GM12801 (cell line): ENCODE data around the gene NFKB2.

ENCODE experiments used
- TF ChIP-seq, protein P1 (sequence below): IDR thresholded peaks from one replicate; pipeline ENCODE4 v1.5.1; 2011; ENCODE audit warnings: control low read depth; ENCODE audit not compliant: insufficient read length; ENCODE audit errors: extremely low read depth

The NFKB2 gene

DNA sequence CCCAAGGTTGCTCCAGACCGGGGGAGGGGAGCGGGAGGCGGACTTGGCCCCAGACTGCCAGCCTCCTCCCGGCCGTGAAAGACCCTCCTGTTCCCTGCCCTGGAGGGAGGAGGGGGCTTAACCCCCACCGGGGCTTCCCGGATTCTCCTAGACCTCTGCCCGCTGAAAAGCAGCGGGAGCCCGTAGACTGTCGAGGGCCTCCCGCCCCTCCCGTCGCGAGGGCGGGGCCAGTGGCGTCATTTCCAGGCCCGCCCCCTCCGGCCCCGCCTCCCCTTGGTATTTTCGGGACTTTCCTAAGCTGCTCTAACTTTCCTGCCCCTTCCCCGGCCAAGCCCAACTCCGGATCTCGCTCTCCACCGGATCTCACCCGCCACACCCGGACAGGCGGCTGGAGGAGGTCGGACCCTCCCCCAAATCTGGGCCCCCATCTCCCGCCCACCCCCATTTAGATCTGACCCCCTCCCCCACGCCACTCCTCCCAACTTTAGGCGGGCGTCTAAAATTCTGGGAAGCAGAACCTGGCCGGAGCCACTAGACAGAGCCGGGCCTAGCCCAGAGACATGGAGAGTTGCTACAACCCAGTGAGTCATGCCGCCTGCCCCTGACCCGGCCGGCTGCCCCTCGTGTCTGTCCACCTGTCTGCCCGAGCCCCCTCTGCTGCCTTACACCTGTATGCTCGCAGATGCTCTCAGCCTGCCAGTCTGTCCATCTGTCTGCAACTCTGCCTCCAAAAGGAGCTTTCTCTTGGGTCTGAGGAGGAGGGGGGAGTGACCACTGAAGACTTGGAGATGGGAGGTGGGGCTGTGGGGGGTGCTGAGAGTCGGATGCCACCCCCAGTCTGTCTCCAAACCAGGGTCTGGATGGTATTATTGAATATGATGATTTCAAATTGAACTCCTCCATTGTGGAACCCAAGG lies at the start of gene NFKB2:
Gene NFKB2 (plus strand): TSS at position 306 of the 917 bp plus-strand sequence. CDS start 255 bp downstream, at position 561.
- TF ChIP-seq, protein P1, sequence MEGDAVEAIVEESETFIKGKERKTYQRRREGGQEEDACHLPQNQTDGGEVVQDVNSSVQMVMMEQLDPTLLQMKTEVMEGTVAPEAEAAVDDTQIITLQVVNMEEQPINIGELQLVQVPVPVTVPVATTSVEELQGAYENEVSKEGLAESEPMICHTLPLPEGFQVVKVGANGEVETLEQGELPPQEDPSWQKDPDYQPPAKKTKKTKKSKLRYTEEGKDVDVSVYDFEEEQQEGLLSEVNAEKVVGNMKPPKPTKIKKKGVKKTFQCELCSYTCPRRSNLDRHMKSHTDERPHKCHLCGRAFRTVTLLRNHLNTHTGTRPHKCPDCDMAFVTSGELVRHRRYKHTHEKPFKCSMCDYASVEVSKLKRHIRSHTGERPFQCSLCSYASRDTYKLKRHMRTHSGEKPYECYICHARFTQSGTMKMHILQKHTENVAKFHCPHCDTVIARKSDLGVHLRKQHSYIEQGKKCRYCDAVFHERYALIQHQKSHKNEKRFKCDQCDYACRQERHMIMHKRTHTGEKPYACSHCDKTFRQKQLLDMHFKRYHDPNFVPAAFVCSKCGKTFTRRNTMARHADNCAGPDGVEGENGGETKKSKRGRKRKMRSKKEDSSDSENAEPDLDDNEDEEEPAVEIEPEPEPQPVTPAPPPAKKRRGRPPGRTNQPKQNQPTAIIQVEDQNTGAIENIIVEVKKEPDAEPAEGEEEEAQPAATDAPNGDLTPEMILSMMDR = no peak

DNA sequence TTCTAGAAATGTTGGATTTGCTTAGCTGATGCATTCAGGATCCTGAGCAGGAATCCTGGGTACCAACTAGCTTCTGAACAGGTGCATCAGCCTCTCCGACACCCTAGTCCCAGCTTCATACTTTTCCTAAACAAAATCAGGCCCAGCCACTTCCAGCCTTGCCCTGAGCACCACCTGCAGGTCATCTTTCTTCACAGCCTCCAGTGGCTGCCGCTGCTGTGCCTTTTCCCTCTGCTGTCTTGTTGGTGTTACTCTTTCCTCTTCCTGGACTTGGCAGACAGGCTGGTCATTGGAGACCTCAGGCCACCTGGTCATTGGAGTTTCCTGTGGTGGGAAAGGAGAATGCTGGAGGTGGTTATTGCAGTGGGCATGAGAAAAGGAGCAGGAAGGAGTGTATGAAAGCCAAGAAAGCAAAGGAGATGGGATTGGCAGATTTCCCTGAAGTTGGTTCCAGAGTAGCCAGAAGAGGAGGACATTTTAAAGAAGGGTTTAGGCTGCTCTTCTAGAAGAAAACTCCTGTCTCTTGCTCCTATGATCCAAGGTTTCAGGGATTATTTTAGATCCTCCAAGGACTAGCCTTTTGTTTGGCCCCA lies 48.2 kb upstream of the NFKB2 start:
- TF ChIP-seq, protein P1 = no peak

DNA sequence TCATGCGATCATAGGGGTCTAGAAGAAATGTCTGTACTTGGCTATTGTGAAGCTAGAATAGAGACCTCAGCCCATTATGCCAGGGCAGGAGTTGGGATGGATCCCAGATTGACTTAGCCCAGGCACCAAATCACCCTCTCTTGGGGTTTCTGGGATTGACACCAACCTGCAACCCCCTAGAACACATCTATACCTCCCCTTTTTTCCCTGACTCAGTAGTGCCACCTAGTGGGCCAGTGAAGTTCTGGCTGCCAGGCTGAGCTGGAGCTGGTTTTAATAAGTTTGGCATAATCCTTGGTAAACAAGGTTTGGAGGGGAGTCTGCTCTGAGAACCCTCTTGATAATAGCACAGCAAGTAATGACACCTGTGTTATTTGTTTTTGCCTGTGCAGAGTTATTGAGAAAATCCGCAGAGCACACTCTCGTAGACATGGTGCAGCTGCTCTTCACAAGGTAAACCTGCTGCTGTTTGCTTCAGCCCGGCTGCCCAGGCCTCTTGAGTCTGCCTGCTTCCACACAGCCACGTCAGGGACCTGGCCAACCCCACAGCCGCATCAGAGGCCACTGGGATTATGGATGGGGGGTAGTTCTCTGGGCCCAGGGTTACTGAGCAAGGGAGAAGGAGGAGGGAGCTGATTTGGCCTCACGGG lies 43.3 kb upstream of the NFKB2 start:
- TF ChIP-seq, protein P1 = peak; percentile 48

DNA sequence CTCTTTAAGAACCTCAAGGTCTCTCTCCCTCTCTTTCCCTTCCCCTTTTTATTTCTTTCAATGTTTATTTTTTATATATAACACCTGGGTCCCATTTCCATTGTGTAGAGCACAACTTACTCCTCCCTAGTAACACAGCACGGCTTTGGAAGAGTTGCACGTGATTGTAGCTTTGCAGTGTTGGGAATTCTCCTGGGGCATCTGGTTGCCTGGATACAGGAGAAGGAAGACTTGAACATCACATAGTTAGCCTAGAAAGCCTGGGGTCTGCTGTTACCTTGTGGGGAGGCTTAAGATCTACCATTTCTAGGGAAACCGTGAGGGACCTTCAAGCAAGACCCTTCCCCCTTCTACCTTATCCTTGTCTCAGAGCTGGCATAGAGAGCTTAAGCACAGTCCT lies 41.1 kb upstream of the NFKB2 start:
- TF ChIP-seq, protein P1 = no peak

DNA sequence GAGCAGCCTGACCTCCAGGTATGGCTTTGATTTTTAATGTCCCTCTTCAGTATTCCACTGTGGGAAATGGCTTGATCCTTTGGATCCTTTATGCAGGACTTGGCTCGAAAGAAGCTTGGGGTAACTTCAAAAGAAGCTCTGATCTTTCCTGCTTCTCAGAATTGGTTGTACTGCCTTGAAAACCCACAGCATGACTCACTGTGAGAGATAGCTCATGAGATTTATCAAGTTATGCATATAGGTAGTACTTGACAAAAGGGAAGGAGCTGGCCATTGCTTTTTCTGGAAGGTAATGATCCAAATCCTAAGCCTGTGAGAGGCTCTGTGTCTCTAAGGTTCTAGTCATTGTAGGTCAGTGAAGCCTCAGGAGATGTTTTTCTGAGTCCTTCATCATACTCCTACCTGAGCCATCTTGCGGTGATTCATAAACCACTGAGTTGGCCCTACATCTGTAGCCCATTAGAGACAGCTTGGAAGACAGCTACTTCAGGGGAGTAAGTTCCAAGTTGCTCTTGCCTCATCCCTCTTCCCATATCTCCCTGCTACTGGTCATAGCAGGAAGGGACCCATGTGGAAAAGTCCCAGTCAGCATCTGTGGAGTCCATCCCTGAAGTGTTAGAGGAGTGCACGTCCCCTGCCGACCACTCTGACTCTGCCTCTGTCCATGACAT lies 36.7 kb upstream of the NFKB2 start:
- TF ChIP-seq, protein P1 = no peak

DNA sequence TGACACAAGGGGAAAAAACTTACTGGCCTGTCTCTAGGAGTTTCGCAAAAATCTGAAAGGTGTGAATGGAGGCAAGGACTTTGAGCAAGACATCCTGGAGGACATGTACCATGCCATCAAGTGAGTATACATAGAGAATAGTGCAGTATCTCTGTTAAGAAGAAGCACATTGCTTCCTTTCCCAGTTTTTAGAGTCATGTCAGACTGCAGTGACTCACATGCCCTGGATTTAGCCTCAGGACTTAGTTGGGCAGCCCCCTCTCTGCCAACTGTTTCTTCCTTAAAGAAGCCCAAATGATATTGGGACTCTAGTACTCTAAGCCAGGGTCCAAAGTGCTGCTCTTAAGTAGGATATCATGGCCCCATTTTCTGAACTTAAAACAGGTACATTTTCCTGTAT lies 28.1 kb upstream of the NFKB2 start:
- TF ChIP-seq, protein P1 = no peak

DNA sequence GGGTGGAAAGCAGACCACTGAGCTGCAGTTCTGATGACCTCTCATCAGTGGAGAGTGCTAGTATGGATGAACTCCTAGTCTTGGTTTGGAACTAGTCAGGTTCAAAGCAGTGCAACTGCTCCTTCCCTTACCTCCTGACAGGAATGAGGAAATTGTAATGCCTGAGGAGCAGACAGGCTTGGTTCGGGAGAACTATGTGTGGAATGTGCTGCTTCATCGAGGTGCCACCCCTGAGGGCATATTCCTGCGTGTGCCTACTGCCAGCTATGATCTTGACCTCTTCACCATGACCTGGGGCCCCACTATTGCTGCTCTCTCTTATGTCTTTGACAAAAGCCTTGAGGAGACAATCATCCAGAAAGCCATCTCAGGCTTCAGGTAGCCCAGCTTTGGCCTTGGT lies 27.4 kb upstream of the NFKB2 start:
- TF ChIP-seq, protein P1 = no peak
